Measurements from ENCODE around the gene CD9.
A peak's percentile ranks its signal among the peaks of the same experiment; 100 is the strongest.

CD9 gene

GRCh38 chr12:6285063-6285477, 84.9 kb downstream of the CD9 start:
- FAIRE-seq (peak; percentile 80), DNase-seq (ENCODE audit: insufficient read length, low spot score) (peak; percentile 82)
- no peak for TF ChIP-seq SPI1 (IDR thresholded peaks at IDR 0.05; ENCODE audit: low read depth, low read length)
- no peak for TF ChIP-seq POLR2AphosphoS5 (IDR thresholded peaks at IDR 0.05; ENCODE audit: low read depth, low read length)
- TF ChIP-seq POU2F2 (IDR thresholded peaks at IDR 0.05; ENCODE audit: low read depth, low read length): no peak
- TF ChIP-seq TAF1 (IDR thresholded peaks at IDR 0.05; ENCODE audit: low read depth, low read length): no peak
- no peak for TF ChIP-seq POLR2A (IDR thresholded peaks at IDR 0.05; ENCODE audit: low read depth, low read length)
- no peak for TF ChIP-seq PAX5 (IDR thresholded peaks at IDR 0.05; ENCODE audit: insufficient read depth, low read length, severe bottlenecking)

GRCh38 chr12:6285532-6286306, 85.5 kb downstream of the CD9 start:
- TF ChIP-seq POLR2AphosphoS5 (IDR thresholded peaks at IDR 0.05; ENCODE audit: low read depth, low read length) (no peak), POU2F2 (IDR thresholded peaks at IDR 0.05; ENCODE audit: low read depth, low read length) (no peak), TAF1 (IDR thresholded peaks at IDR 0.05; ENCODE audit: low read depth, low read length) (no peak), SPI1 (IDR thresholded peaks at IDR 0.05; ENCODE audit: low read depth, low read length) (no peak), POLR2A (IDR thresholded peaks at IDR 0.05; ENCODE audit: low read depth, low read length) (no peak), PAX5 (IDR thresholded peaks at IDR 0.05; ENCODE audit: insufficient read depth, low read length, severe bottlenecking) (no peak)
- DNase-seq (ENCODE audit: insufficient read length, low spot score) (no peak), FAIRE-seq (no peak)
